Endothelial cell of umbilical vein (primary cell): ENCODE measurements around the gene ELMO1. TPM values are rescaled to one million over a fixed set of nuclear protein-coding genes. Genes with fewer than 3 reads are reported as not detected.

Experiments
- BruUV-seq: library from RNA; stranded (reverse); fragments of 400-500 nt; replicated peaks from 2 replicates; lab custom pipeline; 2021; lab: Mats Ljungman, UMichigan
- CTCF ChIA-PET: fragments of 300-600, 350-600 bp; sonication (Branson Sonifier 250); formaldehyde crosslinking; loops from one replicate; lab custom pipeline; 2021; ENCODE audit warnings: antibody characterized with exemption, inconsistent platforms; lab: Charles Lee
- POLR2A ChIA-PET: fragments of 300-600, 350-600 bp; sonication (Branson Sonifier 250); formaldehyde crosslinking; loops from one replicate; lab custom pipeline; 2021; ENCODE audit warnings: antibody characterized with exemption, inconsistent platforms; lab: Charles Lee
- DNase-seq: peaks from one replicate; pipeline ENCODE4 v3.0.0-alpha.2; 2011; ENCODE audit warnings: low read depth, low spot score
- FAIRE-seq: peaks from 2 replicates; lab custom pipeline; 2011; peaks lifted over from hg19 to GRCh38; lab: Jason Lieb, UNC
- H2AFZ ChIP-seq: 2 replicates; pipeline ENCODE4 v1.6.0; 2012; ENCODE audit warnings: low read depth, low read length, control low read depth, inconsistent platforms
- H3K27ac ChIP-seq: 2 replicates; pipeline ENCODE4 v1.5.1; 2011; ENCODE audit warnings: low read depth, mild to moderate bottlenecking, control low read depth, low read length, moderate library complexity; ENCODE audit not compliant: insufficient read depth
- H3K27me3 ChIP-seq, 2 experiments: 2 replicates each; pipeline versions ENCODE4 v1.6.0 to v1.6.1; 2011; ENCODE audit warnings: low read length in 2 of 2, mixed read lengths in 1 of 2; ENCODE audit not compliant: control insufficient read depth in 2 of 2, insufficient read depth in 2 of 2
- H3K36me3 ChIP-seq, 2 experiments: 2 replicates in 1 of 2; 3 replicates in 1 of 2; pipeline ENCODE4 v1.5.1; 2011; ENCODE audit warnings: low read length in 2 of 2, mild to moderate bottlenecking in 1 of 2, moderate library complexity in 1 of 2; ENCODE audit not compliant: control insufficient read depth in 2 of 2, insufficient read depth in 2 of 2; ENCODE audit errors: extremely low read depth in 1 of 2
- H3K4me1 ChIP-seq: 3 replicates; pipeline ENCODE4 v1.5.1; 2011; ENCODE audit warnings: mild to moderate bottlenecking, low read length; ENCODE audit not compliant: control insufficient read depth, insufficient read depth; ENCODE audit errors: extremely low read depth
- H3K4me2 ChIP-seq: 2 replicates; pipeline ENCODE4 v1.6.1; 2011; ENCODE audit warnings: low read length, control low read depth, mixed read lengths; ENCODE audit not compliant: insufficient read depth
- H3K4me3 ChIP-seq, 3 experiments: fragments of 200-600 bp in 1 of 3; sonication (generic), shearing (Covaris generic) in 1 of 3; replicated peaks in 1 of 3; 2 replicates each; pipeline ENCODE4 v1.5.1; 2011 to 2016; ENCODE audit warnings: control low read depth in 3 of 3, low read length in 3 of 3, mild to moderate bottlenecking in 2 of 3, inconsistent platforms in 1 of 3, low read depth in 1 of 3, moderate library complexity in 1 of 3; ENCODE audit not compliant: insufficient read depth in 1 of 3
- H3K79me2 ChIP-seq: 2 replicates; pipeline ENCODE4 v1.6.0; 2012; ENCODE audit warnings: low read length, inconsistent platforms; ENCODE audit not compliant: control insufficient read depth, insufficient read depth
- H3K9ac ChIP-seq: replicated peaks from 2 replicates; pipeline ENCODE3; 2011; ENCODE audit warnings: low read length, control low read depth; ENCODE audit not compliant: insufficient read depth; ENCODE audit errors: extremely low read depth
- H3K9me1 ChIP-seq: replicated peaks from 3 replicates; pipeline ENCODE4 v1.6.0; 2011; ENCODE audit warnings: mild to moderate bottlenecking, low read length; ENCODE audit not compliant: control insufficient read depth, insufficient read depth; ENCODE audit errors: extremely low read depth
- H3K9me3 ChIP-seq: replicated peaks from 2 replicates; pipeline ENCODE4 v1.5.1; 2012; ENCODE audit warnings: low read length, inconsistent platforms; ENCODE audit not compliant: control insufficient read depth, insufficient read depth
- H4K20me1 ChIP-seq: replicated peaks from 2 replicates; pipeline ENCODE3; 2011; ENCODE audit warnings: mild to moderate bottlenecking, low read length; ENCODE audit not compliant: control insufficient read depth, insufficient read depth; ENCODE audit errors: extremely low read depth
- CTCF ChIP-seq, 2 donors: IDR thresholded peaks; 1 replicate in 1 of 2; 2 replicates in 1 of 2; pipeline ENCODE4 v1.5.1; 2011; ENCODE audit warnings: low read length in 2 of 2, mild to moderate bottlenecking in 2 of 2, moderate library complexity in 2 of 2, control low read depth in 1 of 2, inconsistent platforms in 1 of 2, low read depth in 1 of 2; ENCODE audit not compliant: insufficient read depth in 1 of 2; ENCODE audit errors: extremely low read depth in 1 of 2
- EZH2 ChIP-seq: IDR thresholded peaks from 2 replicates; pipeline ENCODE4 v1.6.1; 2012; ENCODE audit warnings: borderline replicate concordance, low read depth, mild to moderate bottlenecking, moderate library complexity, low read length, inconsistent platforms; ENCODE audit not compliant: severe bottlenecking
- FOS ChIP-seq: IDR thresholded peaks from 2 replicates; pipeline ENCODE4 v1.6.1; 2011; ENCODE audit warnings: mild to moderate bottlenecking, low read length, moderate library complexity, borderline replicate concordance; ENCODE audit not compliant: insufficient read depth
- GATA2 ChIP-seq: IDR thresholded peaks from 2 replicates; pipeline ENCODE4 v1.7.0; 2011; ENCODE audit warnings: low read depth, mild to moderate bottlenecking, moderate library complexity, mixed read lengths, low read length; ENCODE audit not compliant: insufficient read length, insufficient read depth
- JUN ChIP-seq: IDR thresholded peaks from 2 replicates; pipeline ENCODE4 v1.6.1; 2011; ENCODE audit warnings: borderline replicate concordance, low read depth; ENCODE audit not compliant: insufficient read length, insufficient read depth
- MYC ChIP-seq: IDR thresholded peaks from one replicate; pipeline ENCODE4 v1.6.1; 2011; ENCODE audit warnings: mild to moderate bottlenecking, low read depth, low read length
- POLR2A ChIP-seq: IDR thresholded peaks from 2 replicates; pipeline ENCODE4 v1.6.1; 2012; ENCODE audit warnings: low read depth, mild to moderate bottlenecking, control low read depth, low read length
- POLR2AphosphoS5 ChIP-seq: IDR thresholded peaks from 2 replicates; pipeline ENCODE4 v1.6.1; 2012; ENCODE audit warnings: low read depth, mild to moderate bottlenecking, control low read depth, low read length, moderate library complexity; ENCODE audit not compliant: insufficient read depth
- dilution Hi-C: fragments of 300-500 bp; cut with MboI; formaldehyde crosslinking; loops from one replicate; pipeline ENCODE4 v1.15.0; 2019; ENCODE audit warnings: low sequenced_read_pairs; ENCODE audit not compliant: extremely low pct_ligation_motif_present
- intact Hi-C: fragments of 100-400 bp; cut with micrococcal nuclease; formaldehyde crosslinking; loops from one replicate; pipeline ENCODE4 v1.10.0; 2022
- polyA plus RNA-seq, 4 experiments: library from polyadenylated mRNA; depleted of rRNA in 3 of 4; stranded (reverse) in 3 of 4; unstranded in 1 of 4; fragments of >200 nt; gene quantifications; 2 replicates each; pipeline versions ENCODE4 v1.2.1 to v1.2.3, GENCODE V29; 2011 to 2012; ENCODE audit warnings: missing spikeins in 1 of 4
- total RNA-seq: library from RNA; stranded (reverse); gene quantifications from 2 replicates; pipeline ENCODE4 v1.2.3, GENCODE V29; 2021

ELMO1 gene
- total and polyA plus RNA-seq, 2 donors (not counting 3 experiments of a cell fraction or from before 2014, with no cell fraction given) = 17.0 to 30.6 TPM

- no peaks in the 10 kb centered on the region for H3K9me3 ChIP-seq
- H3K79me2 ChIP-seq = no peaks in the 10 kb centered on the region
- no TSS peak for BruUV-seq
- no peak overlapping the region for H3K9ac ChIP-seq
- H3K4me3 ChIP-seq = no peak overlapping the region
- no peak for TF ChIP-seq POLR2A
- TF ChIP-seq EZH2 = no peak
- TF ChIP-seq JUN = no peak
- TF ChIP-seq MYC = no peak
- TF ChIP-seq GATA2 = no peak
- TF ChIP-seq FOS = no peak
- TF ChIP-seq POLR2AphosphoS5 = no peak
- TF ChIP-seq CTCF (IDR thresholded peaks at IDR 0.05; ENCODE audit: extremely low read depth in 1 of 2, insufficient read depth in 1 of 2, low read depth in 1 of 2, low read length in 2 of 2) = no peak
- no peak overlapping the region for H3K27ac ChIP-seq
- no peaks in the 10 kb centered on the region for H3K27me3 ChIP-seq
- H4K20me1 ChIP-seq = no peaks in the 10 kb centered on the region
- no peak overlapping the region for H3K4me2 ChIP-seq
- no peak overlapping the region for H2AFZ ChIP-seq
- H3K36me3 ChIP-seq = no peaks in the 10 kb centered on the region
- no peak for FAIRE-seq
- intact Hi-C loops (no loop called here), dilution Hi-C loops (no loop called here)
- ChIA-PET CTCF (no interaction called here), POLR2A (no interaction called here)
- no peaks in the 10 kb centered on the region for H3K9me1 ChIP-seq
- H3K4me1 ChIP-seq = no peaks in the 10 kb centered on the region
- no peak for DNase-seq
Measured at GRCh38 chr7:36928311-36928710, 520.4 kb downstream of the ELMO1 start.
